GM19467 (cell line): ENCODE measurements around the gene CPM.
"Not testable (repeated sequence)": the region's sequence is repeated elsewhere in the genome, so short reads cannot be mapped to it uniquely, and the experiment has no call there.

Experiments
- ATAC-seq: cut with Tn5 transposase; IDR thresholded peaks from one replicate; pipeline ENCODE4 v1.9.1; 2021; ENCODE audit warnings: mild to moderate bottlenecking, moderate library complexity; ENCODE audit not compliant: unreplicated experiment

Gene CPM

GRCh38 chr12:68855771-68856170 lies 77.2 kb downstream of the CPM start:
- ATAC-seq: no peak

DNA sequence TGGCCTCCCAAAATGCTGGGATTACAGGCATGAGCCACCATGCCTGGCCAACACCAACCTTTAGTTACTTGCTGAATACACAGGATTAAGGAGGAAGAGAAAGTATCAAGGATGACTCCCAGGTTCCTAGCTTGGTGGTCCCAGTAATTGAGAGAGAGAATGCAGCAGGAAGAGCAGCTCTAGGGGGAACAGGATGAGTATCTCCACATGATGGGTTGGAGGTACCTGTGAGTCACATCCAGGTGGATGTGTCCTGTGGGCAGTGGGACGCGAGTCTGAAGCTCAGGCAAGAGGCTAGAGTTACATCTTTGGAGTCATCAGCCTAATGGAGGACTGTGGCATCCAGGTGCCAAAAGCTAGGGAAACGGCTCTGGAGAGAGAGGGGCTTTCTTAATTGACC lies 77.9 kb downstream of the CPM start:
- no peak for ATAC-seq

DNA sequence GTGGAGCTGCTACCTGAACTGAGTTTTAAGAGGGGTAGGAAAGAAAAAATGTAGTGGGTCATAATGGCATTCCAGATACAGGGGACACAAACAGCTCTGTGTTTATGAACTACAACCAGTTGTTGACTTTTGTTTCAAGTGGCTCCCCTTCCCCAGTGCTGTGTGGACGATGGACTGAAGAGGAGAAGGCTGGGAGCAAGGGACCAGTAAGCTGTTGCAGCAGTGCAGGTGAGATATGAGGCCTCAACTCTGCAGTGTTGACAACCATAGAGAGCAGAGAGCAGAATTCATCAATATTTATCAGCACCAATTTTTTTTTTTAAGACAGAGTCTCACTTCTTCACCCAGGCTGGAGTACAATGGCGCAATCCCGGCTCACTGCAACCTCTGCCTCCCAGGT lies 78.4 kb downstream of the CPM start:
- no peak for ATAC-seq

DNA sequence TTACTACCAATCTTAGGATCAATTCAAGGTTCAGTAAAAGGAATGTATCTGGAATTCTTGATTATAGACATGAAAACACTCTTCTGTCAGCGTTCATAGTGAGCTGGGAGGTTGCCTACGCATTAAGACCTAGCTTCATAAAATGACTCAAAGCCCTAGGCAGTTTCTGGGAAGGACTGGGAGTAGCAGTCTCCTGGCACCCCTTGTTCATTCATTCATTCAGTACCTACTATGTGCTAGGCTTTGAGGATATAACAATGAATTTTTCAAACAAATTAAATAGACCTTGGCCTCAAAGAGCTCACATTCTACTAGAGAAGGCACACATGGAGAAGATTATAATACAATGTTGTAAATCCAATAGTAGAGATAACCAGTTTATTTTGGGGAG lies 78.9 kb downstream of the CPM start:
- no peak for ATAC-seq

DNA sequence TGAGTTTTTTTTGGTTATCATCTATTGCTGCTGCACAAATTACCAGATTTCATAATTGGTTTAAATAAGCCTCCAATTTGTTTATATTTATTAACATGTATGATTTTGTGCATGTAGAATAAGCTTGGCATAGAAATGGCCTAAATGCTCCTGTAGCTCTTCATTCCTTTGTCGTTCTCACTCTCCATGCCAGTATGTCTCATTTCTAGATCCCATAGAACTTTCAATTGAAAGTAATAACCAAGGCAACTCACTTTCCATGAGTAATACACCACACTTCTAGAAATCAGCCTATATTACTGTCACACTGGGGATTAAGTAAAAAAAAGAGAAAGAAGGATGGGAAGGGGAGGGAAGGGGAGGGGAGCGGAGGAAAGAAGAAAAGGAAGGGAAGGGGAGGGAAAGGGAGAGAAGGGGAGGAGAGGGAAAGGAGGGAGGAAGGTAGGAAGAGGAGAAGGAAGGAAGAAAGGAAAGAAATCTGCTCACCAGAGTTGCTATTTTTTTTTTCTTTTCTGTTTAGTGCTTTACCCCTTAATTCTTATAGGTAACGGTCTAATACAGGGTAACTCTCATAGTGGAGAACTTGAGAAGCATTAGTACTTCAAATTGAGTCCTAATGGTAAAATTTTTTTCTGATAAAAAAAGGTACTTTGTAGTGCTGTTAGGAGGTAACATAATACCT lies 79.4 kb downstream of the CPM start:
- no peak for ATAC-seq

DNA sequence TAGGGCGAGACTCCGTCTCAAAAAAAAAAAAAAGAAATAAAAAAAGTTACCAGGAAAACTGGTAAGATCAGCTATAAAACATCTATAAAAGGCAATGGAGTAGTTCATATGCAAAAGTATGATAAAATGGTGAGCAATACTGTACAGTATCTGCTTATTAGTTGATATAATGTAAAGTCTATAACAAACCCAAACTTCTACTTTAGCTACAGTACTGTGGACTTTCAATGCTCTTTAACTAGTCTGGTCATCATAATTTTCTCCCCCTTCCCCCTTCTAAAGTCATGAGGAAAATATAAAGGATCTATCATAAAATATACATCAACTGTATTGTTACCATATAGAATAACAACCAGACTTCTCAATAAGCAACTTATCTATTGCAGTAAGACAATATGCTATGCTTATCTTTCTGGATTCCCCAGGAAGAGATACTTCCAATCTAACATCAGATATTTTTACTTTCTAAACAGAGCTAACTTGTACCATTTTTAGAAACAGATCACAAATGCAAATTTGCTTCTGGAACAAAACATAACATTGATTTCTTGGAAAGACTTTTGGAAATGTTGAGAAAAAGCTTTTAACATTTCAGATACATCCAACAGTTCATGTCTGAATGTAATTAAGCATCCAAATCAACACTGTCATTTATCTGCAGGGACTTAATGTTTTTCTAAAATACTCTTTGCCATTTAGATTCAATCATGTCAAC lies 81.2 kb downstream of the CPM start:
- ATAC-seq: no peak

DNA sequence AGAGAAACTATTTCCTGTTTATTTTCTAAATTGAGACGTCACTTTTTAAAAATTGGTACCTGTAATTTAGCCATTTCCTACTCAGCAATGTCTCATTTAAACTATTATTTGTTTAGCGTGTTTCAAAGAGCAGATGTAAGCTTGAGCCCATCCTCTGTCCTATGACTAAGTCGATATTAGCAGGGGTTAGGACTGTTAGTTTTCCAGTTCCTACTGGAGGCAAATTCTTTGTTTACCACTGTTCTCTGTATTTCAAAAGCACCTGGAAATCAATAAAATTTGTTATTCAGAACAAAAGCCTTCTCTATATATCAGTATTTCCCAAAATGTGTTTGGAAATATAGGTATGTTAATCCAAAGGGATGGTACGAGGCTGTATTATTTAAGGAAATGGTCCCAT lies 82.6 kb downstream of the CPM start:
- no peak for ATAC-seq

GRCh38 chr12:68846811-68847210 lies 86.2 kb downstream of the CPM start:
- ATAC-seq: no peak

DNA sequence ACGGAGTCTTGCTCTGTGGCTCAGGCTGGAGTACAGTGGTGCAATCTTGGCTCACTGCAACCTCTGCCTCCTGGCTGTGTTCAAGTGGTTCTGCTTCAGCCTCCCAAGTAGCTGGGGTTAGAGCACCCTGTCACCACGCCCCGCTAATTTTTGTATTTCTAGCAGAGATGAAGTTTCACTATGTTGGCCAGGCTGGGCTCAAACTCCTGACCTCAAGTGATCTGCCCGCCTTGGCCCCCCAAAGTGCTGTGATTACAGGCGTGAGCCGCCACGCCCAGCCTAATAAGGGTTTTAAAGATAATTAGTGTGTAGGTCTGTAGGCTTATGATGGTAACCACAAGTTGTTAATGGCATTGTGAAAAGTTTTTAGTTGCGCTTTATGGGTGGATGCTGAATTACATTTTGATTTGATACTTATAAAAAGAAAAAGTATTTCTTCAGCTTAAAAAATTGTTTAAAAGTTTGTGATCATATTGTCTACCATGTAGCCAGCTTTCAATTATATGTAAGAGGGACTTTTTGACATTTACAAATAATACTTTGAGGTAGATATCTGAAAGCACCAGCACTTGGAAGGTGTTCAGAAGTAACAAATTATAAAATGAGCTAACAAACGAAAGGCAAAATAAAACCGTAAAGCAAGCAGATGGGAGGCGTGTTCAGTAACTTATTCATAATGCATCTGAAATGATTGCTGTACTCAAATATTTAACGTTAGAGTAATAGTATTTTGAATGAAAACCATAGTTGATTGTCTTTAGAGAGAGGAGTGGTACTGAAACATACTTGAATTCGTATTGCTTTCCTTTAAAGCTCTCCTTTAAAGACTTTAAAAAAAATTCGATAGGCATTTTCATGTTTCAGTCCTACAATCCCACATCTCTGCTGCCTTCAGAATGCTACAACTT lies 87.9 kb downstream of the CPM start:
- ATAC-seq: no peak

GRCh38 chr12:68844318-68844745 lies 88.6 kb downstream of the CPM start:
- ATAC-seq: no peak

GRCh38 chr12:68842784-68843567 lies 90.0 kb downstream of the CPM start:
- ATAC-seq: no peak

DNA sequence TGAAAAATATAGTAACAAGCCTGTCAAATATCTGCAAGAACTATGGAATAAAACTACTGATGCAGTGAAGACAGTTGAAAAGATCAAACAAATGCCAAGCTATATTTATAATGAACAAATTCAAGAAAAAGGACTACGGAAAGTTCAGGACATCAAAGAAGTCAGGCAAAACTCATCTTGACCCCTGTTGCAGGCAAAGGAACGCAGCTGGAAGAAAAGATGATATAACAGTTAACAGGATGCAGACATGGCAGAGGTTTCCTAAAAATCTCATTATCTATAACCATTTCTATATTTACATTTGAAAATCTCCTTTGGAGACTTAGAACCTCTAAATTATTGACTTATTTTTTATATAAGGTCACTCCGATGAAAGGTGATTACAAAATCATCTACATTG lies 90.8 kb downstream of the CPM start:
- ATAC-seq: no peak

GRCh38 chr12:68841717-68842116 lies 91.3 kb downstream of the CPM start:
- no peak for ATAC-seq

GRCh38 chr12:68841175-68841574 lies 91.8 kb downstream of the CPM start:
- ATAC-seq: not testable (repeated sequence)

- no peak for ATAC-seq
Measured at GRCh38 chr12:68839183-68840147, 93.5 kb downstream of the CPM start.

DNA sequence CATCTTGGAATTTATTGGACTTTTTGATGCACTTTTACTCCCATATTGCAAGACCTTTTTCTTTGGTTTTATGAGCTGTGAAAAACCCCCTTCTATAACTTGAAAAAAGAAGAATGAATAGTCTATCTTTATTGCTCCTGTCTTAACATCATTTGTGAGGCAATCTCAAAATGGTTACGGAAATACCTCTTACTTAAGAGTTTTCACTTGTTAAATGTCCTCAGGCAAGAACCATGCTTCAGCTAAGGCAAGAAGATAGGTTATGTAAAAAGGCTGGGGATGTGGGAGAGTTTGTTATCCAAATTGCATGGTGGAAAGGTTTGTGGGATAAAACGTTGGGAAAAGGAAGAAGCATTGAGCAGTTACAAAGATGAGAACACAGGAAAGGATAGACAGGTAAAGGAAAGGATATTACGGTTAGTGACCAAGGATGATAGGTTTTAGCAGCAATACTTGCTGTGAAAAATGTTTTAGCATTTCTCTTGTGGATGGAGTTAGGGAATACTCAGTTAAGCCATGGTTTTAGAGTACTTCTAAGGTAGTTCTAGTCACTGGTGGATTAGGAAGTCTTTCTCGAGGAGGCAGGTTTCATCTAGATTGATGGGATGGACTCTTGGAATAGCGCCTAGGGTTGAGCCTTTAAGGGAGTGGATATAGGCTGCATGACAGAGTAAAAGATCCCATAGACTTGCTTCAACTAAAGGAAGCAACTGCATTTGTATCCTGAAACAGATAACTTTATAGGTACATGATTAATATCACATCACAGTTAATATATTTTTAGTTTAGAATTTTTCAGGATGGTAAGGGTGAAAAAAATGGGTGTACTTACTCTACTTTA lies 94.7 kb downstream of the CPM start:
- ATAC-seq: no peak

DNA sequence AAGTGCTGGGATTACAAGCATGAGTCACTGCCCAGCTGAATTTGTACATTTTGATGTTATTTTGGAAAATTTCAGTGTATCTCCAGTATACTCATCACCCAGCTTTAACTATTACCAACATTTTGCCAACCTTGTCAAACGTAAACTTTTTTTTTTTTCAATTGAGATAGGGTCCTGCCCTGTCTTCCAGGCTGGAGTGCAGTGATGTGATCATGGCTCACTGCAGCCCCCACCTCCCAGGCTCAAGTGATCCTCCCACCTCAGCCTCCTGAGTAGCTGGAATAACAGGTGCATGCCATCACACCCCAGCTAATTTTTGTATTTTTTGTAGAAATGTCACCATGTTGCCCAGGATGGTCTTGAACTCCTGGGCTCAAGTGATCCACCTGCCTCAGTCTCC lies 95.8 kb downstream of the CPM start:
- ATAC-seq: no peak

- no peak for ATAC-seq
Measured at GRCh38 chr12:68835333-68835908, 97.5 kb downstream of the CPM start.
